ENCODE measurements around the gene TTBK1.
"Not testable (repeated sequence)": the region's sequence is repeated elsewhere in the genome, so short reads cannot be mapped to it uniquely, and the experiment has no call there.

TTBK1 gene

DNA sequence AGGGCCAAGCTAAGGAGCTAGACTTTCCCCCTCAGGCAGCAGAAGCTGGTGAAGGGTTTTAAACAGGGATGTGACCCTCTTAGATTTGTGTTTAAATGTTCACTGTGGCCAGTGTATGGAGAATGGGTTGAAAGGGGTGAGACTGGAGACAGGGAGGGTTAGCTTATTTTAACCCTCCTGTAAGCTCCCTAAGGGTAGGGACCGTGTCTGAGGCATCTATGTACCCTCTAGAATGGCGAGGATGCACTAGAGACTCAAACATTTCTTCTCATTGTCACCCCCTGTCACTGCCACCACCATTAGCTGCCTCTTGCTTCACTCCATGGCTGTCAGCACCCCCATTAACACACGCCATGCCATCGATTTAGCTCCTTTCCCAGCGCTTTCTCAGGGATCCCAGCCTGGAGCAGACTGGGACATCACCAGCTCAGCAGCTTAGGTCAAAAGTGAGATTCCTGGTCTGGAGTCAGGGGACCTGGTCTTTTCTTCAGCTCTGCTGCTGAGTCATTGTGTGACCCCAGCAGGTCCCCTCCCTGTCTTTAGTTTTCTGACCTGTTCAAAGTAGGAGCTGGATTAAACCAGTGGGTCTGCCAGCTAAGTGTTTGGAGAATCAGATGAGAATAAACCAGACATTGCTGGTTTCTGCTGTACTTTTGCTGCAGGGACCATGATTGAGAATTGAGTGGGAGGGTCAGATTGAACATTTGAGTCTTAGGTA lies 53.7 kb downstream of the TTBK1 start:
- Histone ChIP-seq H3K9me3 (ENCODE audit: control insufficient read depth, insufficient read depth, low read length) (no peaks in the 10 kb centered on the region), H3K27me3 (ENCODE audit: control insufficient read depth, insufficient read depth, low read length) (no peaks in the 10 kb centered on the region), H3K36me3 (ENCODE audit: control insufficient read depth, insufficient read depth, low read length) (no peaks in the 10 kb centered on the region), H3K9ac (ENCODE audit: low read depth, low read length) (no peak overlapping the region), H3K4me1 (ENCODE audit: control insufficient read depth, insufficient read depth, low read length) (no peaks in the 10 kb centered on the region), H3K4me3 (ENCODE audit: low read depth, low read length) (no peak overlapping the region)

DNA sequence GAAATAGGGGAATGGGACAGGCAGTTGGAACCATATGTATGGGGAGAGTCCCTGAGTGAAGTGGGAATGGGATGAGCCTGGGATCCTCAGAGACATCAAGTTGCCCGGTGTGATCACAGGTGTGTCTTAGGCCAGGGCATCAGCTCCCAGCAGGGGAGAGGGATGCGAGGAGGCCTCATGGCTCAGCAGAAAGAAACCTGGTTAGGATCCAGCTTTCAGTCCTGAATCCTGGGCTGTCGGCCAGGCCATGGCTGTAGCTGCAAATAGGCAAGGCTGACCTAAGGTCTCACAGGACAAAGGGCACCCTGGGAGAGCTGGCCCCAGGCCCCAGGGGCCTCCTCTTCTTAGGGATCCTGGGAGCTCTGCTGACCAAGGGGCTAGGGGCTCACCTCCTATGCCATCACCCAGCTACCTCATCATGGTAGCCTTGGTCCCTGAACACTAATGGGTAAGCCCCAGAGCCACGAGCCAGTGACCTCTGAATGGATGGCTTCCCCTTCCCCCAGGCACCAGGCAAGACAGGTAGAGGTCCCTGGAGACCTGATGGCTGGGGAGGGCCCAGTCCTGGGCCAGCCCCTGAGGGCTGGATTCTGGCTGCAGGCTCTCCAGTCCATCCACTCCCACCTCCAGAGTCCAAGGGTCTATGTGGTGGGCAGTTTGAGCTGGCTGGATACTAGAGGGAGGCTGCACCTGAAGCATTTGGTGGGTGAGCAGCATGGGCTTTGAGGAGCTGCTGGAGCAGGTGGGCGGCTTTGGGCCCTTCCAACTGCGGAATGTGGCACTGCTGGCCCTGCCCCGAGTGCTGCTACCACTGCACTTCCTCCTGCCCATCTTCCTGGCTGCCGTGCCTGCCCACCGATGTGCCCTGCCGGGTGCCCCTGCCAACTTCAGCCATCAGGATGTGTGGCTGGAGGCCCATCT lies 54.6 kb downstream of the TTBK1 start, which contains the start of gene SLC22A7:
Gene SLC22A7 (plus strand): TSS at position 617 of the 921 bp plus-strand sequence. CDS start 99 bp downstream, at position 716.
- H3K27me3 ChIP-seq (ENCODE audit: control insufficient read depth, insufficient read depth, low read length): no peaks in the 10 kb centered on the region
- no peak within 1 kb of the TSS for H3K9ac ChIP-seq (ENCODE audit: low read depth, low read length)
- H3K9me3 ChIP-seq (ENCODE audit: control insufficient read depth, insufficient read depth, low read length): no peaks in the 10 kb centered on the region
- no peaks in the 10 kb centered on the region for H3K36me3 ChIP-seq (ENCODE audit: control insufficient read depth, insufficient read depth, low read length)
- H3K4me1 ChIP-seq (ENCODE audit: control insufficient read depth, insufficient read depth, low read length): no peaks in the 10 kb centered on the region
- no peak within 1 kb of the TSS for H3K4me3 ChIP-seq (ENCODE audit: low read depth, low read length)

DNA sequence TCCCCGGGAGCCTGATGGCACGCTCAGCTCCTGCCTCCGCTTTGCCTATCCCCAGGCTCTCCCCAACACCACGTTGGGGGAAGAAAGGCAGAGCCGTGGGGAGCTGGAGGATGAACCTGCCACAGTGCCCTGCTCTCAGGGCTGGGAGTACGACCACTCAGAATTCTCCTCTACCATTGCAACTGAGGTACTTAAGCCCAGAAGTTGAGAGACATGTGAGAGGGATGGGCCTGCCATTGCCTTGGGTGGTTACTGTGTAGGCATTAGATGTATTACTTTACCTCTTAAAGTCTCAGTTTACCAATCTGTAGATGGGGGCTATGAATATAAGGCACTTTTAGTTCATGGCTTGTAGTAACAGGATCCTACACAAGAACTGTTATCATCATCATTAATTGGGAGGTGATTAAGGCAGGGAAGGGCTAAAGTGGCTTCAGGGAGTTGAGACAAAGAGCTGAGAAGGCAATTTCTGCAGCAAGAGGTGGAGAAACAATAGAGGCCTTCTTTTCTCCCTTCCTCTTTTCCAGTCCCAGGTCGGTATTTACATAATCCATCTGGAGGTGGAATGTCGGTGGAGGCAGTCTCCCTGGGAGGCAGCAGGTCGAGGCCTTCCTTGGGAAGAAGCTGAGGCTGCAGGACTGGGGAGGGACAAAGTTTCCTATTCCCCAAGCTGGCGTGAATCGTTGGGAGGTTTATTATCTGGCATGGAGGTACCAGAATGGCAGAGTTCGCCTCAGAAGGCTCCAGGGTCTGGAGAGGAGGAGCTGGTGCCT lies 55.5 kb downstream of the TTBK1 start:
- Histone ChIP-seq H3K9me3 (ENCODE audit: control insufficient read depth, insufficient read depth, low read length) (no peaks in the 10 kb centered on the region), H3K4me3 (ENCODE audit: low read depth, low read length) (no peak overlapping the region), H3K4me1 (ENCODE audit: control insufficient read depth, insufficient read depth, low read length) (no peaks in the 10 kb centered on the region), H3K36me3 (ENCODE audit: control insufficient read depth, insufficient read depth, low read length) (no peaks in the 10 kb centered on the region), H3K9ac (ENCODE audit: low read depth, low read length) (no peak overlapping the region), H3K27me3 (ENCODE audit: control insufficient read depth, insufficient read depth, low read length) (no peaks in the 10 kb centered on the region)

DNA sequence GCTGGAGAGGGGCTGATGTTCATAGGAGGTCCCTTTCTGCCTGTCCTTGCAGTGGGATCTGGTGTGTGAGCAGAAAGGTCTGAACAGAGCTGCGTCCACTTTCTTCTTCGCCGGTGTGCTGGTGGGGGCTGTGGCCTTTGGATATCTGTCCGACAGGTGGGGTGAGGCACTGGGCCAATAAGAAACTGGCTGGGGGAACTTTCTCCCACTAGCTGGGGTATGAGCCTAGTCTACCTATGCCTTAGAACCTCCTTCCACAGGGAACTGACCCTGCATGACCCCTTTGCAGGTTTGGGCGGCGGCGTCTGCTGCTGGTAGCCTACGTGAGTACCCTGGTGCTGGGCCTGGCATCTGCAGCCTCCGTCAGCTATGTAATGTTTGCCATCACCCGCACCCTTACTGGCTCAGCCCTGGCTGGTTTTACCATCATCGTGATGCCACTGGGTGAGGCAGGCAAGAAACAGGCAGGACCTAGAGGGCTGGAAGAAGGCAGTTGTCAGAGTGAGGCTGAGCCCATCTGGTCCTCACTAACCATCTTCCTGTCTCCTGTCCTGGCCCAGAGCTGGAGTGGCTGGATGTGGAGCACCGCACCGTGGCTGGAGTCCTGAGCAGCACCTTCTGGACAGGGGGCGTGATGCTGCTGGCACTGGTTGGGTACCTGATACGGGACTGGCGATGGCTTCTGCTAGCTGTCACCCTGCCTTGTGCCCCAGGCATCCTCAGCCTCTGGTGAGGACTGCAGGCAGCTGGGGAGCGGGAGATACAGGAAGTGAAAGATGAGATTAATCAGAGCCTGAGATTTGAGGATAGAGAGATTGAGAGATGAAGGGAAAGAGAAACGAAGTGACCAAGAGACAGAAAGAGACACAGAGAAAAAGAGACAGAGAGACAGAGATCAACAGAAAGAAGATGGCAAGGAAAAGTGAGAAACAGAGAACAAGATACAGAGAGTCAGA lies 56.3 kb downstream of the TTBK1 start:
- Histone ChIP-seq H3K9ac (ENCODE audit: low read depth, low read length) (no peak overlapping the region), H3K4me1 (ENCODE audit: control insufficient read depth, insufficient read depth, low read length) (no peaks in the 10 kb centered on the region), H3K36me3 (ENCODE audit: control insufficient read depth, insufficient read depth, low read length) (no peaks in the 10 kb centered on the region), H3K4me3 (ENCODE audit: low read depth, low read length) (no peak overlapping the region), H3K9me3 (ENCODE audit: control insufficient read depth, insufficient read depth, low read length) (no peaks in the 10 kb centered on the region), H3K27me3 (ENCODE audit: control insufficient read depth, insufficient read depth, low read length) (no peaks in the 10 kb centered on the region)

DNA sequence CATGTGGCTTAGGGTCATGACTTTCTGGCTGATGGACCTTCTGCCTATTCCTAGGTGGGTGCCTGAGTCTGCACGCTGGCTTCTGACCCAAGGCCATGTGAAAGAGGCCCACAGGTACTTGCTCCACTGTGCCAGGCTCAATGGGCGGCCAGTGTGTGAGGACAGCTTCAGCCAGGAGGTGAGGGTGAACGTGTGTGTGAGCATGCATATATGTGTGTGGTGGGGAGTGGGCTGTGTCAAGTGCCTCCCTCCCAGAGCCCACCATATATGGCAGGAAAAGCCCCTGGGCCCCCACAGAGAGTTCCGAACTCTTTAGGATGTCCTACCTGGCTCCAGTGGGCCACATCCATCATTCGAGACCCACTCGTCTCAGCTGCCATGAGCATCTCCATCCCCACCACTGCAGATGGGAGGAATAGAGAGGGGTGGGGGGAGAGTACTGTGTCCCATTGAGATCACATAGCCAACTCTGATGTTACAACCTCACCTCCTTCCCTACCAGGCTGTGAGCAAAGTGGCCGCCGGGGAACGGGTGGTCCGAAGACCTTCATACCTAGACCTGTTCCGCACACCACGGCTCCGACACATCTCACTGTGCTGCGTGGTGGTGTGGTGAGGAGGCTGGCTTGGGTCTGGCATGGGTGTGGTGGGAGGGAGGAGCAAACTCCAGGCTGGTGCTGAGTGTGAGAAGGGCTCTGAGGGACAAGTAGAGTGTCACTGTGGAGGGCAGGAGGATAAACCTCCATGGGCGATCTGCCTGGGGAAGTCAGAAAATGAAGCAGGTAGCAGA lies 58.0 kb downstream of the TTBK1 start:
- Histone ChIP-seq H3K36me3 (ENCODE audit: control insufficient read depth, insufficient read depth, low read length) (no peaks in the 10 kb centered on the region), H3K27me3 (ENCODE audit: control insufficient read depth, insufficient read depth, low read length) (no peaks in the 10 kb centered on the region), H3K9ac (ENCODE audit: low read depth, low read length) (no peak overlapping the region), H3K4me3 (ENCODE audit: low read depth, low read length) (no peak overlapping the region), H3K9me3 (ENCODE audit: control insufficient read depth, insufficient read depth, low read length) (no peaks in the 10 kb centered on the region), H3K4me1 (ENCODE audit: control insufficient read depth, insufficient read depth, low read length) (no peaks in the 10 kb centered on the region)

DNA sequence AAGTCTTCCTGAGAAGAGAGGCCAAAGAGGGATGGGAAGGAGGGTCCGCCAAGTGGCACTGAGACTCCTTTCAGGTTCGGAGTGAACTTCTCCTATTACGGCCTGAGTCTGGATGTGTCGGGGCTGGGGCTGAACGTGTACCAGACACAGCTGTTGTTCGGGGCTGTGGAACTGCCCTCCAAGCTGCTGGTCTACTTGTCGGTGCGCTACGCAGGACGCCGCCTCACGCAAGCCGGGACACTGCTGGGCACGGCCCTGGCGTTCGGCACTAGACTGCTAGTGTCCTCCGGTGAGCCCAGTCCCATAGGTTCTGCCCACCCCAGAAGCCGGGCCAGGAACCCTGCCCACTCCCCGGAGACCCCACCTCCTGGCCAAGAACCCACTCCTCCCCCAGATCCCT lies 58.8 kb downstream of the TTBK1 start:
- Histone ChIP-seq H3K4me3 (ENCODE audit: low read depth, low read length) (no peak overlapping the region), H3K36me3 (ENCODE audit: control insufficient read depth, insufficient read depth, low read length) (no peaks in the 10 kb centered on the region), H3K27me3 (ENCODE audit: control insufficient read depth, insufficient read depth, low read length) (no peaks in the 10 kb centered on the region), H3K9ac (ENCODE audit: low read depth, low read length) (no peak overlapping the region), H3K4me1 (ENCODE audit: control insufficient read depth, insufficient read depth, low read length) (no peaks in the 10 kb centered on the region), H3K9me3 (ENCODE audit: control insufficient read depth, insufficient read depth, low read length) (no peaks in the 10 kb centered on the region)

DNA sequence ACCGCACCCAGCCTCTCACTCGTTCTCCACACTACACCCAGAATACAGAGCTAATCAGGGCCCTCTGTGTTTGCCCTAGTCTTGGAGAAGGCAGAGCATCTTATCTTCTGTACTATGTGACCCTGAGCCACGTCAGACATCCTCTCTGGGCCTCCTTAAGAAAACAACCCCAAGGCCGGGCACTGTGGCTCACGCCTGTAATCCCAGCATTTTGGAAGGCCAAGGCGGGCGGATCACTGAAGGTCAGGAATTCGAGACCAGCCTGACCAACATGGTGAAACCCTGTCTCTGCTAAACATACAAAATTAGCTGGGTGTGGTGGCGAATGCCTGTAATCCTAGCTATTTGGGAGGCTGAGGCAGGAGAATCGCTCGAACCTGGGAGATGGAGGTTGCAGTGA lies 59.7 kb downstream of the TTBK1 start:
- H3K27me3 ChIP-seq (ENCODE audit: control insufficient read depth, insufficient read depth, low read length); H3K4me3 ChIP-seq (ENCODE audit: low read depth, low read length); H3K9ac ChIP-seq (ENCODE audit: low read depth, low read length); H3K4me1 ChIP-seq (ENCODE audit: control insufficient read depth, insufficient read depth, low read length); H3K36me3 ChIP-seq (ENCODE audit: control insufficient read depth, insufficient read depth, low read length); H3K9me3 ChIP-seq (ENCODE audit: control insufficient read depth, insufficient read depth, low read length): not testable (repeated sequence)

DNA sequence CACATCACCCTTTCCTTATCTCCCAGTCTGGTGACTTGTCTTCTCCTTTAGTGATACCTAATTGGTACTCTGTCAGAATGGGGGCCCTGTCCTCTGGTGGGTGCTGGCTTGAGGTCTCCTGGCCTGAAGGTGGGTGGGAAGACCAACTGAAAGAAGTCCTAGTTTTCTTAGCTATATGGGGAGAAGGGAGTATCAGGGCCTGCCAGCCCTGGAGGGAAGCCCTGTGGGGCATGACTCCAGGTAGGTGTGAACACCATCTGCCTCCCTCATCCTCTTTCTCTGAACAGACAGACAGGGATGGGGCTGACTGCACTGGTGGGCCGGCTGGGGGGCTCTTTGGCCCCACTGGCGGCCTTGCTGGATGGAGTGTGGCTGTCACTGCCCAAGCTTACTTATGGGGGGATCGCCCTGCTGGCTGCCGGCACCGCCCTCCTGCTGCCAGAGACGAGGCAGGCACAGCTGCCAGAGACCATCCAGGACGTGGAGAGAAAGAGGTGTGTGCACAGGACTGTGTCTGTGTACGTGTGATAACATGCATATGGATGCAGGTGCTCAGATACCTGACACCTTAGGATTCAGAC lies 60.6 kb downstream of the TTBK1 start:
- H3K36me3 ChIP-seq (ENCODE audit: control insufficient read depth, insufficient read depth, low read length): no peaks in the 10 kb centered on the region
- H3K9ac ChIP-seq (ENCODE audit: low read depth, low read length): no peak overlapping the region
- H3K4me3 ChIP-seq (ENCODE audit: low read depth, low read length): no peak overlapping the region
- no peaks in the 10 kb centered on the region for H3K9me3 ChIP-seq (ENCODE audit: control insufficient read depth, insufficient read depth, low read length)
- H3K27me3 ChIP-seq (ENCODE audit: control insufficient read depth, insufficient read depth, low read length): peaks cover 2% of the 10 kb centered on the region
- peaks cover 3% of the 10 kb centered on the region for H3K4me1 ChIP-seq (ENCODE audit: control insufficient read depth, insufficient read depth, low read length)

DNA sequence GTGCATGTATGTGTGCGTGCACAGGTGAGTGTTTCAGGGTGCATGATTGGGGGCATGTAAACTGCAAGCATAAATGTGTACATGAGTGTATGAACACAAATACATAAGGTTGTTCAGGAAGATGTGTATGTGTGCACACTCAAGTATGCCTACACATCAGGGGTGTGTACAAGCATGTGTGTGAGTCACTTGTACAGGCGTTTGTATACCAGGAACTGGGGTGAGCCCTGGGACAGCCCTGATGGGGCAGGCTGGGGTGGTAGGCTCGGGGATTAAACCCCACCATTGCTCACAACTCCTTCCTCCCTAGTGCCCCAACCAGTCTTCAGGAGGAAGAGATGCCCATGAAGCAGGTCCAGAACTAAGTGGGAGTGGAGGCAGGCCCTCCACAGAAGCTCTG lies 61.1 kb downstream of the TTBK1 start:
- Histone ChIP-seq H3K36me3 (ENCODE audit: control insufficient read depth, insufficient read depth, low read length) (no peaks in the 10 kb centered on the region), H3K27me3 (ENCODE audit: control insufficient read depth, insufficient read depth, low read length) (peaks cover 5% of the 10 kb centered on the region), H3K9ac (ENCODE audit: low read depth, low read length) (no peak overlapping the region), H3K9me3 (ENCODE audit: control insufficient read depth, insufficient read depth, low read length) (no peaks in the 10 kb centered on the region), H3K4me1 (ENCODE audit: control insufficient read depth, insufficient read depth, low read length) (peaks cover 3% of the 10 kb centered on the region), H3K4me3 (ENCODE audit: low read depth, low read length) (no peak overlapping the region)

DNA sequence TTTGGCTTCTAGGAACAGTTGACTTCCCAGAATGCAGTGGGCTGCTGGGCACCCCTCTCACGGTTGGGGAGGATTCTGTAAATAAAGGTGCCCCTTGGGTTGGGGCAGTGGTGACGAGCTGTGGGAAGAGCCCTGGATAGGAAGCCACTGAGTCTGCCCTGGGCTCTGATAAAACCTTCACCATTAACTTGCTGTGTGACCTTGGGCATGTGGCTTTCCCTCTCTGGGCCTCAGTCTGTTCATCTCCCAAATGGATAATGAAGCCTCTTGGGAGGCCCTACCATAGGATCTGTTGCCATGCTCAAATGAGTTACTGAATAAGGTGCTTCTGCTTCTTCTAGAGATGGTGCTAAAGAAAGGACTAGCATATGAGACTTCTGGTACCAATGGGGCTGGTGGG lies 61.6 kb downstream of the TTBK1 start:
- Histone ChIP-seq H3K27me3 (ENCODE audit: control insufficient read depth, insufficient read depth, low read length) (peaks cover 6% of the 10 kb centered on the region), H3K4me1 (ENCODE audit: control insufficient read depth, insufficient read depth, low read length) (peaks cover 3% of the 10 kb centered on the region), H3K9ac (ENCODE audit: low read depth, low read length) (no peak overlapping the region), H3K9me3 (ENCODE audit: control insufficient read depth, insufficient read depth, low read length) (no peaks in the 10 kb centered on the region), H3K36me3 (ENCODE audit: control insufficient read depth, insufficient read depth, low read length) (no peaks in the 10 kb centered on the region), H3K4me3 (ENCODE audit: low read depth, low read length) (no peak overlapping the region)

All from iPS-15b (cell line).